GM23248 (cell line): ENCODE measurements around the gene EIF3K. TPM values are rescaled to one million over a fixed set of nuclear protein-coding genes. Genes with fewer than 3 reads are reported as not detected.
"Not testable (repeated sequence)": the region's sequence is repeated elsewhere in the genome, so short reads cannot be mapped to it uniquely, and the experiment has no call there.

Source experiments
- DNase-seq: peaks from one replicate; pipeline ENCODE4 v3.0.0-alpha.2; 2015
- H2AFZ ChIP-seq: fragments of 200-600 bp; sonication (generic); 2 replicates; pipeline ENCODE4 v1.6.1; 2016; ENCODE audit warnings: antibody characterized with exemption
- H3F3A ChIP-seq: fragments of 200-600 bp; sonication (generic); 2 replicates; pipeline ENCODE4 v1.6.1; 2016; ENCODE audit warnings: mild to moderate bottlenecking, antibody characterized with exemption, mixed run types; ENCODE audit not compliant: insufficient read depth
- H3K27ac ChIP-seq: fragments of 200-600 bp; sonication (generic); 2 replicates; pipeline ENCODE4 v1.5.1; 2016; ENCODE audit warnings: mild to moderate bottlenecking
- H3K27me3 ChIP-seq: fragments of 200-600 bp; sonication (generic); replicated peaks from 2 replicates; pipeline ENCODE4 v1.6.1; 2016; ENCODE audit warnings: mild to moderate bottlenecking; ENCODE audit not compliant: insufficient read depth
- H3K36me3 ChIP-seq: fragments of 200-600 bp; sonication (generic); 2 replicates; pipeline ENCODE4 v1.6.1; 2016; ENCODE audit warnings: low read depth, mild to moderate bottlenecking
- H3K4me1 ChIP-seq: fragments of 200-600 bp; sonication (generic); 2 replicates; pipeline ENCODE4 v1.6.1; 2016; ENCODE audit warnings: mild to moderate bottlenecking; ENCODE audit not compliant: insufficient read depth
- H3K4me2 ChIP-seq: fragments of 200-600 bp; sonication (generic); one replicate; pipeline ENCODE4 v1.6.1; 2016; ENCODE audit warnings: mild to moderate bottlenecking; ENCODE audit not compliant: unreplicated experiment
- H3K4me3 ChIP-seq: fragments of 200-600 bp; sonication (generic); 2 replicates; pipeline ENCODE4 v1.5.1; 2016; ENCODE audit warnings: mild to moderate bottlenecking
- H3K79me2 ChIP-seq: fragments of 200-600 bp; sonication (generic); 2 replicates; pipeline ENCODE4 v1.6.1; 2016; ENCODE audit warnings: mild to moderate bottlenecking; ENCODE audit not compliant: insufficient read depth
- H3K9ac ChIP-seq: fragments of 200-600 bp; sonication (generic); 2 replicates; pipeline ENCODE4 v1.6.1; 2016; ENCODE audit warnings: mild to moderate bottlenecking
- H3K9me2 ChIP-seq: fragments of 200-600 bp; sonication (generic); 2 replicates; pipeline ENCODE4 v1.6.1; 2016; ENCODE audit warnings: mixed run types, mild to moderate bottlenecking, moderate library complexity; ENCODE audit not compliant: insufficient read depth
- H3K9me3 ChIP-seq: fragments of 200-600 bp; sonication (generic); one replicate; pipeline ENCODE4 v1.6.1; 2017; ENCODE audit warnings: low read depth
- H4K20me1 ChIP-seq: fragments of 200-600 bp; sonication (generic); 2 replicates; pipeline ENCODE4 v1.6.0; 2016; ENCODE audit not compliant: insufficient read depth
- EZH2 ChIP-seq: fragments of 200-600 bp; sonication (generic); IDR thresholded peaks from 2 replicates; pipeline ENCODE4 v1.6.1; 2018; ENCODE audit warnings: antibody characterized with exemption, mild to moderate bottlenecking; ENCODE audit not compliant: insufficient read depth, poor library complexity, severe bottlenecking
- EZH2phosphoT487 ChIP-seq: fragments of 200-600 bp; sonication (generic); IDR thresholded peaks from 2 replicates; pipeline ENCODE4 v1.6.1; 2018; ENCODE audit warnings: antibody characterized with exemption, moderate library complexity, mild to moderate bottlenecking, low read depth; ENCODE audit not compliant: insufficient read depth
- WGBS, 2 experiments: methylation state at CpG; one replicate each; pipeline ENCODE4 v1.1.6; 2015 to 2017; ENCODE audit warnings: low lambda C conversion rate in 2 of 2, low coverage in 1 of 2; ENCODE audit errors: missing lambda C conversion rate in 2 of 2; 5-methylcytosine and 5-hydroxymethylcytosine counted together
- in situ Hi-C: fragments of 300-500 bp; cut with MboI; formaldehyde crosslinking; loops from 2 replicates; pipeline ENCODE4 v1.15.0; 2020
- polyA plus RNA-seq: library from polyadenylated mRNA; unstranded; fragments of >200 nt; fragmentation: Nextera tagmentation; extraction: Ambion mirVana; gene quantifications from 2 replicates; pipeline ENCODE4 v1.2.1, GENCODE V29; 2016
- total RNA-seq: library from RNA; depleted of rRNA; stranded (reverse); fragments of >200 nt; shearing (Covaris generic); gene quantifications from 2 replicates; pipeline ENCODE4 v1.2.3, GENCODE V29; 2014; rRNA removed

Gene EIF3K, protein sequence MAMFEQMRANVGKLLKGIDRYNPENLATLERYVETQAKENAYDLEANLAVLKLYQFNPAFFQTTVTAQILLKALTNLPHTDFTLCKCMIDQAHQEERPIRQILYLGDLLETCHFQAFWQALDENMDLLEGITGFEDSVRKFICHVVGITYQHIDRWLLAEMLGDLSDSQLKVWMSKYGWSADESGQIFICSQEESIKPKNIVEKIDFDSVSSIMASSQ
- total RNA-seq (270 and 295 TPM in 2 replicates), polyA plus RNA-seq (143 and 151 TPM in 2 replicates)

DNA sequence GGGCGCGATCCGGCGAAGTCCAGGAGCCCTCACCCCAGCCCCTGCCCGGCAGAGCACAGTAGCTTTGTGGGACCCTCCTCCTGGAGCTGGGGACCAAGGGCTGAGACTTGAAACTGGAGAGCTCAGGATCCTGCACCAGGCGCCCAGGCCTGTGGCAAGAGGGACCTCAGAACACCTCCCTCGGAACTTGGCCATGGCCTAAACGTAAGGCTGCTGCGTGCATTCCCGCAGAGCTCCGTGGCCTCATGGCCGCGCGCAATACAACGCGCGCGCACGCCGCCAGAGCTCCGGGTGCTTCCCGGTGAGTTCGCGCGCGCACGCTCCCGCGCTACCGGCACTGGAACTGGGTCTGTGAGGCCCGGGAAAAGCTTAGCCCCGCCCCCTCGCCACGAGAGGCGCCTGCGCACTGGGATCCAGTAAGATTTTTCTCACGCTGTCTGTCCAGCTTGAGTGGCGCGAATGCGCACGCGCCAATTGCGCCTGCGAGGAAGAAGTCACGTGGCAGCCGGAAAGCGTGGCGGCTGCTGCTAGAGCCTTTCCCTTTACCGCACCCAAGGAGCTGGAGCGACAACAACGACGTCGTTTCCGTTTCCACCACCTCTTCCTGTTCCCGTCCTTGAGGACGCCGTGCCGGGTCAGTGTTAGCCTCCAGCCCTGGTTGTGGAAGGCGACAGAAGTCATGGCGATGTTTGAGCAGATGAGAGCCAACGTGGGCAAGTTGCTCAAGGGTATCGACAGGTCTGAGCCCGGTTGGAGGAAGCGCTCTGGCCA lies at the start of gene EIF3K:
TSS of gene EIF3K (plus strand) at position 599 of the 771 bp plus-strand sequence. CDS start at position 680, 81 bp downstream.
- DNase-seq = peak; percentile 99
- TF ChIP-seq EZH2 = no peak
- TF ChIP-seq EZH2phosphoT487 = no peak

DNA sequence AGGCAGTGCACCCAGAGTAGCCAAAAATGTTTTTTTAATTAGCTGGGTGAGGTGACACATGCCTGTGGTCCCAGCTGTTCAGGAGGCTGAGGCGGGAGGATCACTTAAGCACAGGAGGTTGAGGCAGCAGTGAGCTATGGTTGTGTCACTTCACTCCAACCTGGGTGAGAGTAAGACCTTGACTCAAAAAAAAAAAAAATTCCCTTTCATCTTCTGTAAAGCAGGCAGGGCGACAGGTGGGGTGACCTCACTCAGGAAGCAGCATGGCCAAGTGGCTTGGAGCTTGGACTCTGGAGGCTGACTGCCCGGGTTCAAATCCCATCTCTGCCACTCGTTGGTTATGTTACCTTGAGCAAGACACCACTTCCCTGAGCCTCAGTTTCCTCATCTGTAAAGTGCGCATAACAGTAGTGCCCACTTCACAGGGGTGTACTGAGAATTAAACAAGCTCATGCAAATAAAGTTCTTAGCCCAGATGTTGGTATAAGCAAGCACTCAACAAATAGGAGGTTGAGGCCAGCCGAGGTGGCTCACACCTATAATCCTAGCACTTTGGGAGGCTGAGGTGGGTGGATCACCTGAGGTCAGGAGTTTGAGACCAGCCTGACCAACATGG lies 49.5 kb upstream of the EIF3K start:
- Histone ChIP-seq H3K9ac (no peak overlapping the region), H3F3A (no peaks in the 10 kb centered on the region), H4K20me1 (no peaks in the 10 kb centered on the region), H3K4me1 (no peaks in the 10 kb centered on the region), H3K4me3 (no peak overlapping the region), H3K36me3 (no peaks in the 10 kb centered on the region), H3K9me2 (no peaks in the 10 kb centered on the region), H3K9me3 (no peaks in the 10 kb centered on the region), H3K27me3 (peaks cover 11% of the 10 kb centered on the region; the same call in 1 of the 2 replicates), H3K27ac (no peak overlapping the region), H2AFZ (no peak overlapping the region), H3K79me2 (no peaks in the 10 kb centered on the region), H3K4me2 (no peak overlapping the region)
- DNase-seq = no peak
- WGBS, 2 experiments = 52 to 58% methylated on average over 5 to 6 of the region's 6 CpGs
- in situ Hi-C loops = no loop called here
- TF ChIP-seq EZH2phosphoT487 (no peak), EZH2 (no peak)

More for the DNA sequence above, at the start of gene EIF3K:
- 1 to 2% methylated on average over 64 of the region's 64 CpGs for WGBS, 2 experiments
- Histone ChIP-seq H3F3A (no peaks in the 10 kb centered on the region), H3K79me2 (peaks cover 33% of the 10 kb centered on the region), H2AFZ (peak within 1 kb of the TSS; percentile 95), H3K36me3 (peaks cover 14% of the 10 kb centered on the region), H3K27me3 (no peaks in the 10 kb centered on the region), H3K9me2 (no peaks in the 10 kb centered on the region), H3K4me3 (peak within 1 kb of the TSS; percentile 87), H3K9ac (peak within 1 kb of the TSS; percentile 94), H3K27ac (peak within 1 kb of the TSS; percentile 51), H3K4me2 (peak within 1 kb of the TSS; percentile 100), H4K20me1 (no peaks in the 10 kb centered on the region), H3K9me3 (no peaks in the 10 kb centered on the region), H3K4me1 (0 out of 2 replicates have a peak, but pooled peaks cover 8% of the 10 kb centered on the region)
- in situ Hi-C loops = no loop called here

DNA sequence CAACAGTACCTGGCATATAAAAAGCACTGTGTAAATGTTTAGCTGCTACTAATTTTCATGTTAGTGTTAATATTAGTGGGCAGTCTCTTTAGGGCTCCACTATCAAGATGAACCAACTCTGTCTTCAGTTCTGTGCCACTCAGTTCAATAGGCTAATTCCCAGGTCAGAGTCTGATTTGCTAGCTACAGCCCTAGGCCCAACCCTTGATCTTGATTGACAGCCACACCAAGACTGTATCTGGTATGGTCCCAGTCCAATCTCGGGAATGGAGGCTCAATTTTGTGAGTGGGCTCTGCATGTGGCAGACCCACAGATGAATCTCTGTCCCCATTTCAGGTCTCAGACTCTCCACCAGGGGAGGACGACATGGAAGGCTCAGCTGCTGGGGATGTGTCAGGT lies 47.3 kb upstream of the EIF3K start:
- Histone ChIP-seq H3K4me2 (no peak overlapping the region), H3K4me3 (no peak overlapping the region), H3K79me2 (no peaks in the 10 kb centered on the region), H3K27ac (no peak overlapping the region), H3K9ac (no peak overlapping the region), H3F3A (no peaks in the 10 kb centered on the region), H3K9me3 (no peaks in the 10 kb centered on the region), H3K9me2 (no peaks in the 10 kb centered on the region), H2AFZ (no peak overlapping the region), H3K36me3 (no peaks in the 10 kb centered on the region), H3K27me3 (no peaks in the 10 kb centered on the region; the same call in 1 of the 2 replicates), H3K4me1 (no peaks in the 10 kb centered on the region), H4K20me1 (no peaks in the 10 kb centered on the region)
- 29 to 43% methylated on average over 2 of the region's 2 CpGs for WGBS, 2 experiments
- TF ChIP-seq EZH2 (no peak), EZH2phosphoT487 (no peak)
- in situ Hi-C loops = no loop called here
- DNase-seq = no peak

DNA sequence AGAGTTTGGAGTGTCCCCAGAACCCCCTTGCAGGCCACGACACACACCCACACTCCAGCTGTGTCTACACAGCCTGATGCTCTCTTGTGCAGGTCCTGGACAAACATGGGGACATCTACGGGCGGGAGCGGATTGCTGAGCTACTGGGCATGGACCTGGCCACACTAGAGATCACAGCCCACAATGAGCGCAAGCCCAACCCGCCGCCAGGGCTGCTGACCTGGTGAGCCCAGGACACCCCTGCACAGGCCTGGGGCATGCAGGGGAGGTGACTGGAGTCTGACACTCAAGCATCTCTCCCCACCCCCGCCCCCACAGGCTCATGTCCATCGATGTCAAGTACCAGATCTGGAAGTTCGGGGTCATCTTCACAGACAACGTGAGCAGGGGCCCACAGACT lies 41.2 kb upstream of the EIF3K start:
- Histone ChIP-seq H3K9ac (no peak overlapping the region), H3F3A (no peaks in the 10 kb centered on the region), H3K4me3 (no peak overlapping the region), H4K20me1 (no peaks in the 10 kb centered on the region), H3K27me3 (no peaks in the 10 kb centered on the region), H2AFZ (no peak overlapping the region), H3K9me3 (no peaks in the 10 kb centered on the region), H3K9me2 (no peaks in the 10 kb centered on the region), H3K27ac (no peak overlapping the region), H3K4me2 (no peak overlapping the region), H3K36me3 (no peaks in the 10 kb centered on the region), H3K79me2 (no peaks in the 10 kb centered on the region), H3K4me1 (no peaks in the 10 kb centered on the region)
- WGBS, 2 experiments = 69% methylated on average over 11 of the region's 11 CpGs
- no peak for DNase-seq
- TF ChIP-seq EZH2phosphoT487 (no peak), EZH2 (no peak)
- in situ Hi-C loops = no loop called here

DNA sequence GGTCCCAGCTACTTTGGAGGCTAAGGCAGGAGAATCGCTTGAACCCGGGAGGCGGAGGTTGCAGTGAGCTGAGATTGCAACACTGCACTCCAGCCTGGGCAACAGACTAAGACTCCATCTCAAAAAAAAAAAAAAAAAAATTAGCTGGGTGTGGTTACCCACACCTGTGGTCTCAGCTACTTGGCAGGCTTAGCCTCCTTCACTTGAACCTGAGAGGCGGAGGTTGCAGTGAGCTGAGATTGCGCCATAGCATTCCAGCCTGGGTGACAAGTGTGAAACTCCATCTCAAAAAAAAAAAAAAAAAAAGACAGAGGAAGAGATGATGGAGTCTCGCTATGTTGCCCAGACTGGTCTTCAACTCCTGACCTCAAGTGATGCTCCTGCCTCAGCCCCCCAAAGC lies 39.7 kb upstream of the EIF3K start:
- 82 to 90% methylated on average over 6 of the region's 6 CpGs for WGBS, 2 experiments
- in situ Hi-C loops = not testable (repeated sequence)

More for the DNA sequence above, 39.7 kb upstream of the EIF3K start:
- not testable (repeated sequence) for H4K20me1 ChIP-seq, H3F3A ChIP-seq, H3K9me2 ChIP-seq, H3K27ac ChIP-seq, DNase-seq, H3K79me2 ChIP-seq, H3K4me3 ChIP-seq, H3K4me1 ChIP-seq, H3K36me3 ChIP-seq, H3K9ac ChIP-seq, H3K27me3 ChIP-seq, H2AFZ ChIP-seq, H3K9me3 ChIP-seq, H3K4me2 ChIP-seq
